NK-92 treated with Interleukin-12 subunit alpha and Interleukin-12 subunit beta, amount 100 ng/mL, for 24 hours (cell line): ENCODE results near the gene CERS6.

Experiments
- DNase-seq: peaks from one replicate; lab custom pipeline; 2025; lab: John Stamatoyannopoulos, UW

The CERS6 gene

DNA sequence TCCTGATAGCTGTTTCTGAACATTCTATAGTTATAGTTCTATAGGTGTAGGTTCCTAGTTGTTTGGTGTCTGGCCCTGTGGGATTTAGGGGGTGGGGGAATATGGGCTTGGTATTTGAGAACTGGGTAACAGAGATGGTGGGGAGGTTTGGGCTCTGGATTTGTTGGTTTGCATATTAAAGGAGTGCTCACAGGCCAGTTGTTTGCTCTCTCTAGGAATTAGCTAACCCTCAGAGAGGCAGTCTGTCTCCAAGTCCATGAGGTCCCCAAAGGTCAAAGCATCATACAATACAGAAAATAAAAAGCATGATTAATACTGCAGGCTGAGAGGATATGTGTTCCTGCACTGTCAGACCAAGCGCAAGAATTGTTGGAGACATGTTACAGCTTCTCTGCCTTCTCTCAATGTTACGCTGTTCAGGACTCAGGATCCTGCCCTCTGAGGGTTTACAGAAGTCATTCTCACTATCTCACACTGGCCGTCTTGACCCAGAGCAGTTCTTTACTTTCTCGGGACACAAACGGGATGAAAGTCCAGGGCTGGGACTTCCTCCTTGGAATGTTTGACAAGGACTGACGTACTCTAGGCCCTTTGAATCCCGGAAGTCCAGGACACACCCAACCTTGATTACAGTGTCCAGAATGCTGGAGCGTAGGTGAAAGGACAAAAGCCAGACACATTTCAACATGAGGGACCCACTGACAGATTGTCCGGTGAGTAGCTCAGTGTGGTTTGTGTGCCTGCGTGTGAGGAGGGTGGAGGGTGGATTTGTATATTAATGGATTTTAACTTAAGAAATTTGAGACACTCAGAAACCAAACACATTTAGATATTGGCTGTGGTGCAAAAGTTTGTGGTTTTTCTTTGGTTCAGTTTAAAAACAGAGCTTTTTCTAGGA is 346.1 kb downstream of the CERS6 start, which contains the start of gene NOSTRIN:
Gene NOSTRIN, plus strand, starts transcription at position 677 of the 898 bp plus-strand sequence. Its CDS starts 10 bp downstream, at position 687.
- DNase-seq = no peak

DNA sequence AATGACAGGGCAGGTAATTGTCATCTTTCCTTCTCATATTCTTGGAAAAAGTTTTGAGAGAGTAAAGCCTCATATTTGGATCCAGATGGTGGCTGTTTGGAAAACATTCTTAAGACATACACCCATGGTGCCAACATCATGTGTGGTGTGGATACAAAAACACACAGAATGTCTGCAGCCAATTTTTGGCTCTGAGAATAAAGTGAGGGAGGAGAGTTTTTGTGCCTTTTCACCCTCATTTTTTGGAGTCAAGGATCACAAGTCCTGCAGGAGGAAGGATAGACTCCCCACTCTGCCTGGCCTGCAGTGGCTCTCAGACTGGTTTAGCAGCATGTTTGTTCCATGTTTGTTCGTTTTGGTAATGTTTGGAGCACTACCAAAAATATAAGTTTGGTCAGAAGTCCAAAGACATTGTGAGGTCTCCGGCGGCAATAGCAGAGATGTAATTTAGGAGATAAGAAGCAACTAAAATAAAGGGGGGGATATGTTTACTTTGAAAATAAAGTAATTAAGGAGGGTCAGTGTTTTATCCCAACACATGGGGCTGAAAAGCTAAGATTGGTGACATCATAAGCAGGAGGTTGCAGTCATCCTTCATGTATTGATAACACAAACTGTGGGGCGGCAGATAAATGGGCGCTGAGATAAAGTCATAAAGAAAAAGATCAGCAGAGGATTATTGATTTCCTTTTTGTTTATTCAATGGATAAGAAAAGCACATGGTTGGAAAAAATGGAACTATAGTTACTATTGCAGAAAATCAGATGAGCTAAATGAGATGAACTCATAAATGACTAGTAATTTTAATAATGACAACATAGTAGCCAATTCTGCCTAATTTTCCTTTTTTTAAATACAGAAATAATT is 347.0 kb downstream of the CERS6 start:
- no peak for DNase-seq

DNA sequence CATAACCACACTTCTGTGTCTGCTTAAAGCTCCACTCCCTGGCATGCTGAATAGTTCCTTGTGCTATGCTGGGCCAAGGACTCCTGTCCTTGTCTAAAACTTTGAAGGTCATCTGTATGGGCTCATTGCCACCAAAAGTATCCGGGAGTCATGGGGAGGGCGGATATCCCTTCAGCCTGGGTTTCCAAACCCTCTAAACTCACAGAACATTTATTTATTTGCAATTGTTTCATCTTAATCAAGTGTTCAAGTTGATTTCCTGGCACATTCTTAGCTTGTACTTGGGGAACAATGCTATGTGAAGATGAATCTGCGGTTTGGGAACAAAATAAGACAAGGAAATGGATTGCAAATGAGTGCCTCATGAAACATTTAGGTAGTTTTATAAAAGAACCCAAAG is 348.1 kb downstream of the CERS6 start:
- no peak for DNase-seq

DNA sequence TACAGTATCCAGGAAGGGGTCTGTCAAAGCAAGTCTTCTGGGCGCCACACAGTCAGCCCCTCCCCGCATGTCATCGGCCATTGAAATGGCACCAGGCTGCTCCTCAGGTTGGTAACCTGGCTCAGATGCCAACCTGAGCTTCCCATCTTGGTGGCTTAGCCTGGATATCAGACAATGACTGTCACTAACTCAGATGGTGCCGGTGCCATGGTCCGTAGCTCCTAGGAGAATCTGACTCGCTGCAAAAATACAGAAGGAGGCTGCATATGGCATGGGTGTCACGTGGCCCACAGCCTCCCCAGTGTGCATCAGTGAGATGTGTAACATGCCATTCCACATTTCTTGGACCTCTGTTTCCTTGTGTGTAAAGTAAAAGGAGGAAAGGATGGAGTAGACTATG is 349.5 kb downstream of the CERS6 start:
- no peak for DNase-seq

DNA sequence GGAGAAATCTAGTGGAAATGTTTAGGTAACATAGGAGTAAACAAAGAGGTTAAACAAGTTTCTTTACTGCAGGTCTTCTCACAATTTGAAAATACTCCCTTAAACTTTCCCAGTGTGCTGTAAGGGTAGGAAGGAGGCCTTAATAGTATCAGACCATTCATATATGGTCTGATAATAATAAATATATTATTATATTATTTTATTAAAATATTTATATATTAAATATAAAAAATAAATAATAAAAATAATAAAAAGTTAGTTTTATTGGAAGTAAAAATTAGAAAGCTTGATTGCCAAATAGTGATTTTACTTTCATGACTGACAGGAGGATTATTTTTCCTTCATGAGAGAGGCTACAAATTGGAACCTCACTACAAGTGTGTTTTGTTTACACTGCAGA is 353.5 kb downstream of the CERS6 start:
- DNase-seq = no peak

DNA sequence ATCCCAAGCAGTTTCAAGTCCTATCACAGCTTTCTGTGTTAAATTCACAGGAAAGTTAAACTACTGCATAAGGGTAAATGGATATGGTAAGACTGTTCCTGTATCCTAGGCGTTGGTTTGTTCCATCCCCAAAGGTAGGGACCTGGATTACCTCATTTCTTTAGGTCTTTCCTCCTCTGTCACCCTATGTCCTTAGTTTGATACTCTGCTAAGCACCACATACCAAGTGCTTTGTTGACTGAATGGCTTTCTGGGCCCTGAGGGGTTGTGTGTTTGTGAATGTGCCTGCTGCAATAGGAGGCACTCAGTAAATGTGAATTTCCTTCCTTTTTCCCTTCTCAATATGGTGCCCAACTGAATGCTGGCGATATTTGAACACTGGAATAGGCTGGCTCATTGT is 354.2 kb downstream of the CERS6 start:
- DNase-seq = no peak

DNA sequence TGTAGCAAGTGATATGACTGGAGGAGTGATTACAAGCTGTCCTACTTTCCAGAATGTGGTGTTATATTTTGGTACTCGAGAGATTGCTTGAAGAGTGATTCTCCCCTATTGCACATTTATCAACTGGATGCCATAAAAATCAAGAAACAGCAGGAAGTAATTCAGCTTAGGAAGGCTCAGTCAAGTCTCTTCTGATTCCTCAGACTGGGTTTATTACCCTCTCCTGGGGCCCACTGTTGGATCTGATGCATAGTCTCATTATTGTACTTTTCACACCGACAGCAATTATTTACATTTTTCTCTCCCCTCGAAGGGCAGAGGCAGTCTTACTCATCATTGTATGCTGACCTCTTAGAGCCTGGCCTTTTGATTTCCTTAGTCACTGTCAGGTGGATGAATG is 355.6 kb downstream of the CERS6 start:
- no peak for DNase-seq

DNA sequence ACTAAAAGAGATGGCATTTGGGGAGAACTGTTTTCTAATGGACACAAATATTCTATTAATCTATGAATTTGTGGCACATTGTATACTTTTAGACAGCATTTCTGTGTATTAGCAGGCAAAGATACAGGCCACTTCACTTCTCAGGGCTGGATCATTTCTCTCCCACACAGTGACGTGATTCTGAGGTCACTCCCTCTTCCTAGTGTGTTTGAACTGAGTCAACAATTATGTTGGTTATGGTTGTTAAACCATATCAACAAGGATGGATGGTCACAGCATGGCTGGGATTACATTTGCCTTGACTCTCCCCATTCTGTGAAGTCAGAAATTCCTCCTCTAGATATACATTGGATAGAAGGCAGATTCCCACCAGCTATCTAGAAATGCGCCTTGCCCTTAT is 358.0 kb downstream of the CERS6 start:
- no peak for DNase-seq

DNA sequence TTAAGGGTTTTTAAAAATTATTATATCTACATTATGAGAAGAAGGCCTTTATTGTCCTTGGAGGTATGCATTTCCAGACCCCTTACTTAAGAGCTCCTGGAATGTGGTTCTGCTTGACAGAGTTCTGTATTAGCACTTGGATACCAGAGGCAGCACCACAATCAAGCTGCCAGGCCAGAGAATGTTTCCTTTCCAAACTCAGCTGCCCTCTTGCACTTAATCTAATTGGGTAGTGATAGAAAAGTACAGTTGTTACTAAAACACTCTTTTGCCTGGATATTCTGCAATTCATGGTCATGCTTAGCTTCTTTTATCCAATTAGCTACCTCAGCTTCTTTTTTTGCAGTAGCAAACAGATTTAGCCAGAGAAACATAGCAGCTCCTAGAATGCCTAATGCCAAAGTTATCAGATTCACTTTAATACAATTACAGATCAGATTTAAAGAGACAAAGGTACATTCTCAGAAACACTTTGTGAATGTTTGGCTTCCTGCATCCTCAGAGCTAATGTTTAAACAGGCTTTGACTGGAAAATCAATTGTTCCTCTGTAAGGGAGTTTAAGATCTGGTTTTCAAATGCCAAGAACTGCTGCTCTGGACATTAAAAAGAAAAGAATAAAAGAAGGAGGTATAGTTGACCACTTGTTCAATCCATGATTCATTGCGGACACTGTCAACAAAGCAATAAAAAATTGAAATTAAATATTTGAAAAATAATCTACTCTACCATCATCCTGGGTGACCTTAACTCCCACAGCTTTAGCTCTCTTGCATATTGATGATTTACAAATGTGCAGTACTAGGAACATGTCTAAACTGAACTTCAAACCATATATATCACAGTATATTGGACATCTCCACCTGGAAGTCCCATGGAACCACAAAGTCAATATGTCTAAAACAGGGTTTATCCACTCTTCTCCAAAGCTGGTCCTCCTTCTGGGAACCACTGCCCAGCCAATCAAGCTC is 359.2 kb downstream of the CERS6 start:
- no peak for DNase-seq

DNA sequence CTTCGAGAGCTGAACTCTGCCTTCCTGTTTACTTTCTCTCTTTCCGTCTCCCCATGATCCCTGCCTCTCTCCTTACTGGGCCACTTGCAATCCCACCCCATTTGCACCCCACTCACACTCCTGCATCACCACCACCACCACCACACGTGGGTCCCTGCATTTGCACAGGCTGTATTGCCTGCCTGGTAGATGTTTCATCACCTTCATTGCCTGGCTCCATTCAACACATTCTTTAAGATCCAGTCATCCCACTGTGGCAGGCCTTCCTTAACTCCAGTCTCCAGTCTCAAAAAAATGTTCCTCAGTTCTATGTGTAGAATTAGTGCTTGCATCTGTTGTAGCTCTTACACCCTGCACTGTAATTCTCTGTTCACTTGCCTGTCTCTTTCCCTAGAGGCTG is 360.3 kb downstream of the CERS6 start:
- no peak for DNase-seq

DNA sequence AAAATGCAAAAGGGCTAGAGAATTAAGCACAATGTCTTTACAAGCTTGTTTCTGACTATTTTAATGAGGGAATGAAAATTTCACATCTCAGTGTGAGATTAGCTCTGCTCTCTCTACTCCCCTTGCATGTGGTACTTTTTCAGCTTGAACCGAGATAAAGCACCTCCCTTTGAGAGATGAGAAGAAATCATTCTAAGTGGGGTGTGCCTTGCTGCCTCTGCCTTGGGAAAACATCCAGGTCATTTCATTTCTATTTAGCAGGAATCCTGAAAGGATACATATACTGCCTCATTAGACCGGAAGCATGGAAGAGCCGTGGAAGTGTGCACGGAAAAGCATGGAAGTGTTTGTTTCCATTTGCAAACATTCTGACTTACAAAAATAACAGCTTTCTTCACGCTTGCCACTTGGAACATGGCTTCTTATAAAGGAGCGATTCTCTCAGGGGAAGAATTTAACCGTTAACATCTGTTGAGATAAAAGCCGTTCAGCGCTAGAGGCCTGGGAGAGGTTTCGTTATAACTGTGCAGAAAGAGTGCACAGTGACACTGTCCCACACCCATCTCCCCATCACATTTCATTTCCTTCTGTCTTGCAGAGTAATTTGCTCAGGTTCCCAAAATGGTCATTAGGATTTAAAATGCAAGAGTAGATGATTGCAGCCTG is 363.1 kb downstream of the CERS6 start:
- no peak for DNase-seq

DNA sequence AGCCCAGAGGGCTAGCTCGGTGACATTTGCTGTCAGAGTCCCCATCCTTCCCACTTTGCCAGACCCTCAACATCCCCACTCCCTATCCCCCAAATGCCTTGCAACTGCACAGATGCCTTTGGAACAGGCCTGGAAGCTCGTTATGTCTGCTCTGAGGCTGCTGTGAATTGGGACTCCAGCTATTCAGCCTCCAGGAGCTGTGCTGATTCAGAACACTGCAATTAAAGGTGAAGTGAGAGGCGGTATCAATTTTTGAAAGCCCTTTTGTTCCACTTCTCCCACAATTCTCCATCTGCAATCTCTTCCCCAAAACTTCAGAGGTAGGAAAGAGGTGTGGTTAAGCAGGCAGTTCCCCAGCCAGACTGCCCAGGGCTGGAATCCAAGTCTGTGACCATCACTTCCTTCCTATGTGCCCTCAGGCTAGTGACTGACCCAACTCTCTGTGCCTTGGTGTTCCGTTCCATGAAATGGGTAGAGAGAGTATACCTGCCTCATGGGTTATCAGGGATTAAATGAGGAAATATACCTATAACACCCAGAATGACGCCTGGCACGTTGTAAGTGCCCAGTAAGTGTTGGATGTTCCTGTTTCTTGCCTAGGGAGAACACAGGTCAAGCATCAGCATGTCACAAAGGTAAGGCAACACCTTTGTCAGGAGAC is 363.9 kb downstream of the CERS6 start:
- no peak for DNase-seq

DNA sequence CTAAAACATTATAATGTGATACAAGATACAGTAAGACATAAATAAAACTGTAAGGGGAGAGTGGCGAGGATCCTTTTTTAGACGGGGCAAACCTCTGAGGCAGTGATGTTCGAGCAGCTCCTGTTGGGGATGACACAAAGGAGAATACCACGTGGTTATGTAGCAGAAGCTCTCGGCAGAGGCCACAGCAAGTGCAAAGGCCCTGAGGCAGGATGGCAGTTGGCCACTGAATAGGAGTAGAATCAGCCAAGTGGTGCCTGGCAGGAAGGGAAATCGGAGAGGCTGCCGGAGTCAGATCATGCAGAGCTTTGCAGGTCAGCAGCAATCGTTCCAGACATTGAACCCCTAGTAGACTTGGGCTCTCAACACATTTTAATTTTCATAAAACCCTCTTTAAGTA is 365.5 kb downstream of the CERS6 start:
- no peak for DNase-seq

DNA sequence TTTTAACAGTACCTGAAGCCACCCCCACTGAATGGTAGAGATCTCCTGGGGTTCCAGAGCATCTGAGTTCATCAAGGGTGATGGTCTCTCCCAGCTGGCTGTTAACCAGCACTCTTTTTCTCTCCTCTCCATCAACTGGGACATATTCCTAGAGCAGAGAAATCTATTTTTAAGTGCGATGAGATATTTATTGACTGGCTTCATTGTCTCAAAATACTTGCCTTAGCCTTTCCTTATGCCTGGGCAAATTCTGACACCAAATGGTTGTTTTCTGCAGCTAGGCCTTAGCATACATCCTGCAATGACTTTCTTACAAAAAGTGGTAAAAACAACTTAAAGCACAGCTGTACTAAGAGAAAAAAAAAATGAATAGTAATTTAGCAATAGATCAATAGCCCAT is 365.9 kb downstream of the CERS6 start:
- no peak for DNase-seq
